Esophagus muscularis mucosa (tissue), 4 donors: ENCODE results near the gene SPATA12.

Source experiments
- CTCF ChIP-seq, 3 experiments: fragments of 200-600 bp in 2 of 3; fragments of 450-650 bp in 1 of 3; sonication (generic) in 2 of 3; IDR thresholded peaks; one replicate each; pipeline ENCODE4 v1.5.1; 2017 to 2019; ENCODE audit warnings: antibody characterized with exemption in 3 of 3, mild to moderate bottlenecking in 2 of 3, moderate library complexity in 1 of 3
- EP300 ChIP-seq: sonication (generic); formaldehyde crosslinking; IDR thresholded peaks from one replicate; pipeline ENCODE4 v1.6.1; 2017; ENCODE audit warnings: antibody characterized with exemption
- POLR2A ChIP-seq: fragments of 450-650 bp; IDR thresholded peaks from one replicate; pipeline ENCODE4 v1.6.1; 2017; ENCODE audit warnings: antibody characterized with exemption, moderate library complexity, mild to moderate bottlenecking, low read depth

GRCh38 chr3:57093489-57093888 lies 33.0 kb downstream of the SPATA12 start:
- TF ChIP-seq CTCF (IDR thresholded peaks at IDR 0.05) (no peak), EP300 (no peak), POLR2A (no peak)
